Muscle layer of duodenum (tissue), 2 donors: ENCODE measurements around the gene ANKLE2.

Experiments used
- H3K27ac ChIP-seq: one replicate; pipeline ENCODE4 v1.7.0; 2013; ENCODE audit warnings: mild to moderate bottlenecking, low read length
- H3K27me3 ChIP-seq: one replicate; pipeline ENCODE4 v1.7.0; 2013; ENCODE audit warnings: low read depth, mild to moderate bottlenecking, control low read depth, low read length
- H3K36me3 ChIP-seq, 2 donors: one replicate each; pipeline ENCODE4 v1.7.0; 2013; ENCODE audit warnings: low read length in 2 of 2, control low read depth in 1 of 2, mild to moderate bottlenecking in 1 of 2; ENCODE audit not compliant: insufficient read depth in 2 of 2, control insufficient read depth in 1 of 2
- H3K4me1 ChIP-seq, 2 donors: one replicate each; pipeline ENCODE4 v1.7.0; 2013; ENCODE audit warnings: low read length in 2 of 2, mild to moderate bottlenecking in 2 of 2, control low read depth in 1 of 2, moderate library complexity in 1 of 2; ENCODE audit not compliant: insufficient read depth in 2 of 2, control insufficient read depth in 1 of 2
- H3K4me3 ChIP-seq, 2 donors: one replicate each; pipeline ENCODE4 v1.7.0; 2013; ENCODE audit warnings: low read length in 2 of 2, low read depth in 1 of 2, mild to moderate bottlenecking in 1 of 2
- H3K9me3 ChIP-seq, 2 donors: one replicate each; pipeline ENCODE4 v1.7.0; 2013; ENCODE audit warnings: low read length in 2 of 2, control low read depth in 1 of 2, mild to moderate bottlenecking in 1 of 2; ENCODE audit not compliant: control insufficient read depth in 1 of 2
- donor health status: healthy.

ANKLE2 gene

DNA sequence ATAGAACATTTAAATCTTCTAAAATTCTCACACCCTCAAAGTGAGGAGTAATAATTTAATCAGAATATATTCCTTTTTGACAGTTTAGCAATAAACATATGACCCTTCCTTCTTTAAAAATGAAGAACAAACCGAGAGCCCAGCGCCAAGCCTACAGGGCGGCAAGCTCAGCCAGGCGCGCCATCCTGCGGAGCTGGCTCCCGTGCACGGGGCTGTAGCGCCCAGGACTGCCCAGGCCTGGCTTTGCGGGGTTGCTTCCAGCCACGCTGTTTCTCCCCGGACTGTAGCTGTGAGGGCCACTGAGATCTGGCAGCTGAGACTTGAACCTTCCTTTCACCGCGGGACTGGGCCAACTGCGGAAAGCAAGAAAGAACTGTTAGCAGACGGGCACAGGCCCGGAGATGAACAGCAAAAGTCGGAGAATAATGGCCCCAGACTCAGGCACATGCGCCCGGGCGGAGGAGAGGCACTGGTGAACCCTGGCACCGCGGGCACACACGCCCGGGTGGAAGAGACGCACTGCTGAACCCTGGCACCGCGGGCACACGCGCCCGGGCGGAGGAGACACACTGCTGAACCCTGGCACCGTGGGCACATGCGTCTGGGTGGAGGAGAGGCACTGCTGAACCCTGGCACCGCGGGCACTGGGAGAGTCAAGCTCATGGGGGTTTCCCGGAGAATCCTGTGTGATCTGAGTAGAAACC lies 34.4 kb downstream of the ANKLE2 start:
- Histone ChIP-seq H3K27ac (no peak overlapping the region), H3K4me3 (no peak overlapping the region), H3K27me3 (no peaks in the 10 kb centered on the region), H3K9me3 (no peaks in the 10 kb centered on the region), H3K36me3 (peaks cover 59 to 87% of the 10 kb centered on the region in 2 donors), H3K4me1 (no peaks in the 10 kb centered on the region)

DNA sequence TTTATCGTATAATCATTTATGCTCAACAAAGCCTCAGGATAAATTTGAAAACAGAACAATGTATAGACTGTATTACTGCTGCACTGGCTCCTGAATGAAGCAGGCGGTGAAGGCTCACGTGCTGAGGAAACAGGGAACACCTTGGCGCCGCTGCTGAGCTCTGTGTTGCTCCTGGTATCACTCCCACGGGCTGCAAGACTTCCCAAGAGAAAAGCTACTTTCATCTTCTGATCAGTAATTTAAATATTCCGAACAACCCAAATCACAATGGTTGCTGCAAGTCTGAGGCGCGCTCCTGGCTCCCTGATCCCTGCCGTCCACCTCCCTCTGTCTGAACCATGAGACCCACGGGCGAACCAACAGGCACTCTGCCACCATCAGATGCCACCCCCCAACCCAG lies 35.2 kb downstream of the ANKLE2 start:
- Histone ChIP-seq H3K4me3 (no peak overlapping the region), H3K9me3 (no peaks in the 10 kb centered on the region), H3K4me1 (no peaks in the 10 kb centered on the region), H3K27ac (no peak overlapping the region), H3K36me3 (peaks cover 54 to 86% of the 10 kb centered on the region in 2 donors), H3K27me3 (no peaks in the 10 kb centered on the region)

DNA sequence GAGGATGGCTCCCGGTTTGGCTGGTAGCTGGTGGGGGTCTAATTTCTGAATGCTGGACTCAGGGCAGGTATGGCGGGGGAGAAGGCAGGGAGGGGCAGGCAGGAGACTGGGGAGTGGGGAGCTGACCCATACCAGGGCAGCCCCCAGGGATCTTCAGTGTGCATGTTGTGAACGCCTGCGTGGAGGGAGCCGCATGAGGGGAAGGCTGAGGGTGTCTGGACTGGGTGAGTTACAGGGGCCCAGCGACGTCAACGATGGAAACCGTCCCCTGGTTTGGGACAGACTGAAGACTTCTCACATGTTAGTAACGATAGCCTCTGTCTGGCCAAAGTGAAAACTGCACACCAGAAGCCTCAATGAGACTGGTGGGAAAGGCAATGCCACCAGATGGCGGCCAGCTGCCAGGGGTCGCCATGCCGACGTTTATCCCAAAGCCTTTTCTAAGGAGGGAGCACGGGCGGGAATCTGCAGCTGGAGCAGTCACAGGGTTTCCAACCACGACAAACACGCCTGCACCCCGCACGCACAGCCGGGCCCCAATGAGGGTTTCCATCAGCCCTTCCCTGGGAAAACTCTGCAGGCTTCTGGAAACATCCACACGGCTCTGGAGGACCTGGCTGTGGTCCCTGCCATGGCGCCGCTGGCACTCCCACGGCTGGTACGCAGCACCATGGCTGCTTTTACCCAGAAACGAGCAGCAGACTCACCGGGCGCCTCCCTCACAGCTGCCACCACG lies 37.0 kb downstream of the ANKLE2 start:
- Histone ChIP-seq H3K4me1 (no peaks in the 10 kb centered on the region), H3K27ac (no peak overlapping the region), H3K36me3 (peaks cover 44 to 84% of the 10 kb centered on the region in 2 donors), H3K9me3 (no peaks in the 10 kb centered on the region), H3K27me3 (no peaks in the 10 kb centered on the region), H3K4me3 (no peak overlapping the region)

DNA sequence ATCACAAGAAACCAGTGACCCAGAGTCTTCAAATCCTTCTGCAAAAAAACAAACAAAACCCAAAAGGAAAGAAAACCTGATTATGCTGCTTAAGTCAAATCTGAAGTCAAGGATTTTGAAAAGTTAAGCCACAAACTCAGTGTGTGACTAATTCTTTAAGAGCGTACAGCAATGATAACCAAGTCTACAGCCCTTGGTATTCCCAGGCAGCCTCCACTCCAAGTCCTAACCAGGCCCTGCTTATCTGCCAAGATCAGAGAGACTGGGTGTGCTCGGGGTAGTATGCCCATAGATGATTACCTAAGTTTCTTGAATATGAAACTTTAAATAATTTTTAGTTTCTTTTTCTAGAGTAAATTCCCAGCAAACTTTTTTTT lies 37.9 kb downstream of the ANKLE2 start:
- no peaks in the 10 kb centered on the region for H3K4me1 ChIP-seq
- H3K36me3 ChIP-seq: peaks cover 51 to 88% of the 10 kb centered on the region in 2 donors
- H3K4me3 ChIP-seq: no peak overlapping the region
- H3K9me3 ChIP-seq: no peaks in the 10 kb centered on the region
- H3K27me3 ChIP-seq: no peaks in the 10 kb centered on the region
- no peak overlapping the region for H3K27ac ChIP-seq

DNA sequence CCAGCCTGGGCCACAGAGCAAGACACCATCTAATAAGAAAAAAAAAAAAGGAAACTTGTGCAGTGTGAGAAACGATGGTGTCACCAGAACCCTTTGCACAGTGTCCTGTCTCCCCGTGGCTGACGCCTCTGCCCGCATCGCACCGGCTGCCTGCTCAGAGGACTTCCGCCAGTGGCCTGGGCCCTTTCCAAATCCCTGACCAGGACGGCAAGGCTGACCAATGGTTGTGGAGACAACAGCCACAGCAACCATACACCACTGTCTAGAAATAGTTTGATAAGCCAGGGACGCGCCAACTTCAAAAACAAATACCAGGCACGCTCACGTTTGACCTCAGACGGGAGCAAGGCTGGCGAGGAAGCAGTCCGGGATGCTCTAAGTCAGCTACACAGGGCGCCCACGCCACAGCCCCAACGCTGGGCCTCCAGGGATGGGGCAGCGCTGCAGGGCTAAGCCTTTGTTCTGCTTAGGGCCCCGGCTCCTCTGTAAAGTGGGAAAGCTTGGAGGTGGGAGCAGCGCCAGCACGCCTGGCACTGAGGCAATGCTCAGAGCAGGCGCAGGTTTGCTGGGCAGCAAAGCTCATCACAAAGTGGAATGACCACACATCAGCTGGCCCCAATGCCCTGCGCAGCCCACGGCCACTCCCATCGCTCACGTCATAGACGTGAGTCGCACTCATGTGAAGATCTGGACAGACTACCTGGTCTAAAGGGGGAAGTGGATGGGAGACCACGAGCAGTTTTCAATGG lies 38.4 kb downstream of the ANKLE2 start:
- Histone ChIP-seq H3K9me3 (no peaks in the 10 kb centered on the region), H3K36me3 (peaks cover 48 to 85% of the 10 kb centered on the region in 2 donors), H3K27ac (no peak overlapping the region), H3K4me1 (no peaks in the 10 kb centered on the region), H3K4me3 (no peak overlapping the region), H3K27me3 (no peaks in the 10 kb centered on the region)

DNA sequence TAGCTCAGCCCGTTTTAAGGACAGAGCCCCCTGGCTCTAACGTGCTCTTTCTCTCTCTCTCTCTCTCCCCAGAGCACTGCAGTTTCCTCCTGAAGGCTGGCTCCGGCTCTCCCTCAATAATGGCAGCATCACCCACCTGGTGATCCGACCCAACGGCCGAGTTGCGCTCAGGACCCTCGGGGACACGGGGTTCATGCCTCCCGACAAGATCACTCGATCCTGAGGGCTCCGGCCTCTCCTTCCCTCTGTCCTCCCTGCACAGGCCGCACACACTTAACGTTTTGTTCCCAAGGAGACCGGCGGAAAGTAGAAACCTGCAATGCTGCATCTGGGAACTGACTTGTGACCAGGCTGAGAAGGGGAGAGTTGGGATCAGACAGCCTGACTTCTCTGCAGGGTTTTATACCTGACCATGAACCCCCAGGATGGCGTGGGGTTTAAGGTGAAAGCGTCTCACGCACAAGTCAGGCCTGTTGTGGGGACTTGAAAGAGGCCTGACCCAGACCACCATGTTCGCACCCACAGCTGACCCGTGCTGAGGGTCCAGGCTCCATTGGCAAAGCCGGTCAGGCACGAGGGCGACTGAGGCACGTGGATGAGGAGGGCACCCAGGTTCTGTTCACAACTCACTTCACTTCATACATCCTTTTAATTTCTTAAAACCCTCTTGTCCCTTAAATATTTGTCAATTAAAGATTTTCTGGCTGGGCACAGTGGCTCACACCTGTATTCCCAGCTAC lies 40.9 kb downstream of the ANKLE2 start:
- Histone ChIP-seq H3K4me1 (no peaks in the 10 kb centered on the region), H3K27ac (no peak overlapping the region), H3K27me3 (no peaks in the 10 kb centered on the region), H3K9me3 (no peaks in the 10 kb centered on the region), H3K36me3 (peaks cover 31 to 81% of the 10 kb centered on the region in 2 donors), H3K4me3 (no peak overlapping the region)

DNA sequence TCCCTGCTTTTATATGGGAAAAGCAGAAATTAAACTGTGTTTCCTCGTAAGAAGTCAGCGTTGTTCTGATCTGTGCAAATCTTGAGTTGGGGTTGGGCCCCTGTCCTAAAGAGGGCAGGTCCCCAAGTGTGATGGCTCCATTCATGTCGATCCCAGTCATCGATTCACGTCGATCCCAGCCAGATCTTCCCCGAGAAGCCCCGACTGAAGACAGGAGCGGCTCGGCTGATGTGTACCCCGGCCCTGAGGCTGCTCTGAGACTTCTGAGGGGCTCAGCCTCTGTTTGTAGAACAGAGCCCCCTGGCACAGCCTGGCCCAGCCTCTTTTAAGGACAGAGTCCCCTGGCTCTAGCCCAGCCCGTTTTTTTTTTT lies 41.7 kb downstream of the ANKLE2 start:
- peaks cover 23 to 75% of the 10 kb centered on the region in 2 donors for H3K36me3 ChIP-seq
- no peaks in the 10 kb centered on the region for H3K4me1 ChIP-seq
- no peaks in the 10 kb centered on the region for H3K27me3 ChIP-seq
- H3K9me3 ChIP-seq: no peaks in the 10 kb centered on the region
- no peak overlapping the region for H3K4me3 ChIP-seq
- H3K27ac ChIP-seq: no peak overlapping the region

DNA sequence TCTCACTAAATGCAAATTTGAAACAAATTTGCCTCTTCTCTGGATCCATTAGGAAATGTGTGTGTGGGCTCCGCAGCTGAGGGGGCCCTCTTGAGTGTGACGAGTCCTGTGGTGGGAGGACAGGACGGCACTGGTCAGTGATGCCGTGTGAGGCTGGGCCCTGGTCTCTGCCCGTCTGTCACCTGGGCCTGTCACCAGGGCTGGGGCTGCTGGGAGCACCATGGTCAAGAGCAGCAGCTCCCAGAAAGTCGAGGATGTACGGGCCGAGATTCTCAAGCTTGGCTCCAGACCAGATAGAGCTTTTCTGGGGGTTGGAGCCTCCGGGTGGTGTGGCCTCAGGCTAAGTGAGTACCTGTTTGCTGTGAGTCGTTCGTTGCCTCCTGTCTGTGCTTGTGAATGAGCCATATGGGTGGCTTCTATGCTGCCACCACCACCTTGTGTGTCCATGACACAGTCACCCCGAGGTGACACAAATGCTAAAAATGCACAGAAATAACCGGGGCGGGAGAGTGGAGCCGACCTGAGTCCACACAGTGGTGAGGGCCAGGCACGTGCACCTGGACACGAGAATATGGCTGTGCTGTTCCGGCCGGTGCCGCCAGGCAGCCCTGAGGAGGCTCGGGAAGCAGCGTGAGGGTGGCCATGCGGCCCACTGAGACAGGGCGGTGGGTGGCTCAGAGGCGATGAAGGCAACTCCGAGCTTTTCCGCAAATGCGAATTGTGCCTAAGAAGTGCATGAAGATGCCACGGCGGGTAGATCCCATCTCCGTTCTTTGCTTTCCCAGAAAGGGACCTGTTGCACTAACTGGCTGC lies 42.3 kb downstream of the ANKLE2 start:
- no peaks in the 10 kb centered on the region for H3K27me3 ChIP-seq

DNA sequence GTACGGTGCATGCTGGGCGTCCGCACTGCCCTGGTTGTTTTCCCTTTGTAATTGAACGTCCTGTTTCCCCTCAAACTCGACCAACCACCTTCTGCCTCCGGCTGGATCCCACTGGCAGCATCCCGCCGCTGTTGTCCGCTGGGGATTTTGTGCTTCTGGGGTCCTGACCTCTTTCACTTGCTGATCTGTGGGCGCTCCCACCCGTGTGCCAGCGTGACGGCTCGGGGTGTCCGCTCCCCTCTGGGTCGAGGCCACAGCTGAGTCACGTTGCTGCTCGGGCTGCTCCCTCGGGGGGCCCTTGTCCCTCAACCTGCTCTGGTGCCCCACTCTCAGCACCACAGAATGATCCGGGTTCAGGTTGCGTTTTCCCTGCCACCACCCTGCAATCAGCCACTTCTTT lies 43.0 kb downstream of the ANKLE2 start:
- H3K4me3 ChIP-seq: no peak overlapping the region
- H3K4me1 ChIP-seq: no peaks in the 10 kb centered on the region
- H3K27ac ChIP-seq: no peak overlapping the region
- no peaks in the 10 kb centered on the region for H3K9me3 ChIP-seq
- H3K27me3 ChIP-seq: no peaks in the 10 kb centered on the region
- H3K36me3 ChIP-seq: peaks cover 23 to 67% of the 10 kb centered on the region in 2 donors

More for the DNA sequence above, 42.3 kb downstream of the ANKLE2 start:
- Histone ChIP-seq H3K4me3 (no peak overlapping the region), H3K27ac (no peak overlapping the region), H3K36me3 (peaks cover 24 to 74% of the 10 kb centered on the region in 2 donors), H3K9me3 (no peaks in the 10 kb centered on the region), H3K4me1 (no peaks in the 10 kb centered on the region)

DNA sequence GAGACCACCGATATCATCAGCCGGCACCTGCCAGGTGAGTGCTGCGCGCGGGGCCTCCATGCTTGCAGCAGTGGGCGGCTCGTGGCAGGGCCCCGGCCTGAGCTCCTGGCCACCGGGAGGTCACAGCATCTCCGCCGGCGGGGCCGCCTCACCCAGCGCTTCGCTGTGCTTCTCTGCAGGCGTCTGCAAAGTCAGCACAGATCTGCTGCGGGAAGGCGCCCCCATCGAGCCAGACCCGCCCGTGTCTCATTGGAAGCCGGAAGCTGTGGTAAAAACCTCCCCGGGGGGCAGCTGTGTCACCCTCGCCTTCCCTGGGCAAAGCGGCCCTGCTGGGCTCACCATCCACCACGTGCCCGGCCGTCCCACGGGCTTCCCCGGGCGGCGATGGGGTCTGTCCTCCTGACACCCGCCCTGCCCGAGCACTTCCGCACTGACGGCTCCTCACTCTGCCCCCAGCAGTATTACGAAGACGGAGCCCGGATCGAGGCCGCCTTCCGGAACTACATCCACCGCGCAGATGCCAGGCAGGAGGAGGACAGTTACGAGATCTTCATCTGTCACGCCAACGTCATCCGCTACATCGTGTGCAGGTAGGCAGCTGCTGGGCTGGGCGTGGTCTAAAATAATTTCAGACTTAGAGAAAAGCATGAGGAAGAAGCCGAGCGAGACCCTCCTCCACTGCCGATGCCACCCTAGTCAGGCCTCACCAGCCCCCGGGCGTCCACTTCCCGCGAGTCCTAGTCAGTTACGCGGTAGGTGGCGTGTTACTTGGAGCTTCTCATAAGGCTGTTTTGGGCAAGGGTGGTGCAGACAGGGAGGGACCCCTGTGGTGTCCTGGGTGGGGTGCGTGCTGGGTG lies 43.9 kb downstream of the ANKLE2 start:
- H3K9me3 ChIP-seq: no peaks in the 10 kb centered on the region
- H3K36me3 ChIP-seq: peaks cover 23 to 59% of the 10 kb centered on the region in 2 donors
- no peaks in the 10 kb centered on the region for H3K4me1 ChIP-seq
- H3K27ac ChIP-seq: no peak overlapping the region
- no peak overlapping the region for H3K4me3 ChIP-seq
- no peaks in the 10 kb centered on the region for H3K27me3 ChIP-seq
